Activated CD8-positive, alpha-beta T cell treated with anti-CD3 and anti-CD28 coated beads for 36 hours (primary cell): ENCODE results near the gene DCAF11. TPM values are rescaled to one million over a fixed set of nuclear protein-coding genes. Genes with fewer than 3 reads are reported as not detected.

Source experiments
- ATAC-seq: fragments of 200-7000 bp; cut with Tn5 transposase; one replicate; pipeline ENCODE4 v1.10.0; 2021; ENCODE audit warnings: mild to moderate bottlenecking, moderate library complexity
- CTCF ChIA-PET: fragments of 350-600 bp; sonication (Branson Sonifier 250); formaldehyde crosslinking; loops from one replicate; lab custom pipeline; 2021; ENCODE audit warnings: antibody characterized with exemption; lab: Charles Lee
- POLR2A ChIA-PET: fragments of 350-600 bp; sonication (Branson Sonifier 250); formaldehyde crosslinking; loops from one replicate; lab custom pipeline; 2021; ENCODE audit warnings: antibody characterized with exemption; lab: Charles Lee
- DNase-seq: peaks from one replicate; pipeline ENCODE4 v3.0.0-alpha.2; 2020
- H3K27ac Mint-ChIP-seq: one replicate; pipeline ENCODE4 v1.8.0; 2021; ENCODE audit warnings: mild to moderate bottlenecking, mixed read lengths
- H3K27me3 Mint-ChIP-seq: one replicate; pipeline ENCODE4 v1.8.0; 2021; ENCODE audit warnings: mixed read lengths
- H3K36me3 Mint-ChIP-seq: one replicate; pipeline ENCODE4 v1.8.0; 2021; ENCODE audit warnings: low read depth, mixed read lengths
- H3K4me1 Mint-ChIP-seq: one replicate; pipeline ENCODE4 v1.8.0; 2021; ENCODE audit warnings: low read depth, mixed read lengths
- H3K4me3 Mint-ChIP-seq: one replicate; pipeline ENCODE4 v1.8.0; 2021; ENCODE audit warnings: mild to moderate bottlenecking, moderate library complexity, mixed read lengths
- H3K9me3 Mint-ChIP-seq: one replicate; pipeline ENCODE4 v1.8.0; 2021; ENCODE audit warnings: mixed read lengths
- CTCF ChIP-seq: fragments of 200-600 bp; IDR thresholded peaks from one replicate; pipeline ENCODE4 v1.8.0; 2022; ENCODE audit warnings: antibody characterized with exemption, mild to moderate bottlenecking
- intact Hi-C: fragments of 100-400 bp; cut with micrococcal nuclease; formaldehyde crosslinking; loops from one replicate; pipeline ENCODE4 v1.10.0; 2022
- total RNA-seq, 2 experiments: library from RNA; stranded (reverse); gene quantifications; one replicate each; pipeline ENCODE4 v1.2.3, GENCODE V29; 2021

The DCAF11 gene
- total RNA-seq, 2 experiments from 2014 or later, result 59.9 to 63.9 TPM

- Mint-ChIP-seq H3K4me1 (peaks cover 25% of the 10 kb centered on the region), H3K27me3 (no peaks in the 10 kb centered on the region), H3K36me3 (peaks cover 57% of the 10 kb centered on the region), H3K9me3 (no peaks in the 10 kb centered on the region), H3K4me3 (no peak overlapping the region), H3K27ac (no peak overlapping the region)
- ChIA-PET POLR2A (interaction anchor here (0.6 to 10.7 kb wide), 9 partner anchors 11 to 157 kb away, joined by 3 to 178 read pairs (median 3); partner anchors contain the start of genes GMPR2, IRF9 and PSME1), CTCF (interaction anchor here (0.8 to 8.0 kb wide), 3 partner anchors 9 to 32 kb away, joined by 3 to 91 read pairs (median 3); partner anchors contain the start of genes IRF9 and PSME1)
- no peak for ATAC-seq
- TF ChIP-seq CTCF, result no peak
- intact Hi-C loops, result no loop called here
- DNase-seq, result no peak
Measured at GRCh38 chr14:24151404-24152080, 37.0 kb downstream of the DCAF11 start.

GRCh38 chr14:24155100-24155499 is 40.5 kb downstream of the DCAF11 start:
- POLR2A ChIA-PET, result interaction anchor here (0.6 to 3.1 kb wide), 9 partner anchors 9 to 56 kb away, joined by 3 to 10 read pairs (median 3); partner anchors contain the start of genes IPO4, PSME1, PSME2 and RNF31
- intact Hi-C loops, result no loop called here
- Mint-ChIP-seq H3K27me3 (no peaks in the 10 kb centered on the region), H3K4me3 (no peak overlapping the region), H3K36me3 (peaks cover 53% of the 10 kb centered on the region), H3K4me1 (peaks cover 11% of the 10 kb centered on the region), H3K9me3 (no peaks in the 10 kb centered on the region), H3K27ac (peak overlapping the region; percentile 59)
- CTCF ChIA-PET, result interaction anchor here (1.1 to 1.8 kb wide), 4 partner anchors 9 to 97 kb away, joined by 3 to 4 read pairs (median 4); no protein-coding TSS in a partner anchor
- ATAC-seq, result no peak
- DNase-seq, result no peak
- no peak for TF ChIP-seq CTCF

- ChIA-PET POLR2A (interaction anchor here (0.8 to 1.0 kb wide), 5 partner anchors 8 to 56 kb away, joined by 3 to 4 read pairs (median 3); partner anchors contain the start of gene CHMP4A), CTCF (interaction anchor here (1.8 kb wide), 1 partner anchor 67 kb away, joined by 4 read pairs; no protein-coding TSS in a partner anchor)
Measured at GRCh38 chr14:24156840-24157239, 42.3 kb downstream of the DCAF11 start.

GRCh38 chr14:24157331-24157730 is 42.8 kb downstream of the DCAF11 start:
- Mint-ChIP-seq H3K27ac (peak overlapping the region; percentile 65), H3K4me3 (no peak overlapping the region), H3K9me3 (no peaks in the 10 kb centered on the region), H3K4me1 (peaks cover 19% of the 10 kb centered on the region), H3K36me3 (peaks cover 58% of the 10 kb centered on the region), H3K27me3 (no peaks in the 10 kb centered on the region)
- TF ChIP-seq CTCF, result no peak
- ATAC-seq (no peak), DNase-seq (no peak)
- CTCF ChIA-PET, result no interaction called here
- POLR2A ChIA-PET, result interaction anchor here (0.8 to 1.2 kb wide), 4 partner anchors 9 to 55 kb away, joined by 3 to 4 read pairs (median 4); partner anchors contain the start of gene CHMP4A
- intact Hi-C loops, result no loop called here

More at GRCh38 chr14:24156840-24157239, 42.3 kb downstream of the DCAF11 start:
- Mint-ChIP-seq H3K27me3 (no peaks in the 10 kb centered on the region), H3K27ac (peak overlapping the region; percentile 65), H3K9me3 (no peaks in the 10 kb centered on the region), H3K36me3 (peaks cover 56% of the 10 kb centered on the region), H3K4me3 (no peak overlapping the region), H3K4me1 (peaks cover 14% of the 10 kb centered on the region)
- TF ChIP-seq CTCF, result no peak
- intact Hi-C loops, result no loop called here
- DNase-seq (no peak), ATAC-seq (no peak)
